Measurements from ENCODE around the gene WNT7A. TPM values are rescaled to one million over a fixed set of nuclear protein-coding genes. Genes with fewer than 3 reads are reported as not detected.
"Not testable (repeated sequence)": the region's sequence is repeated elsewhere in the genome, so short reads cannot be mapped to it uniquely, and the experiment has no call there.

Gene WNT7A
- polyA plus RNA-seq, 1 donor from 2014 or later: 0.23 TPM

- no peak overlapping the region for H3K4me3 Mint-ChIP-seq
- peaks cover 0 to 4% (median 0%) of the 10 kb centered on the region in 3 donors for H3K9me3 Mint-ChIP-seq
- H3K36me3 Mint-ChIP-seq: no peaks in the 10 kb centered on the region
- H3K27me3 Mint-ChIP-seq: peaks cover 15% of the 10 kb centered on the region
- no peak overlapping the region for H3K27ac Mint-ChIP-seq
- H3K4me1 Mint-ChIP-seq: peaks cover 0 to 1% (median 0%) of the 10 kb centered on the region in 3 donors
Measured at GRCh38 chr3:13865106-13865505, 14.8 kb downstream of the WNT7A start.

GRCh38 chr3:13863965-13864595 lies 15.8 kb downstream of the WNT7A start:
- Mint-ChIP-seq H3K4me3 (no peak overlapping the region), H3K9me3 (no peaks in the 10 kb centered on the region), H3K27me3 (peaks cover 15% of the 10 kb centered on the region), H3K27ac (no peak overlapping the region), H3K4me1 (peaks cover 0 to 1% (median 0%) of the 10 kb centered on the region in 3 donors), H3K36me3 (no peaks in the 10 kb centered on the region)

- no peak overlapping the region for H3K4me3 Mint-ChIP-seq
- no peaks in the 10 kb centered on the region for H3K9me3 Mint-ChIP-seq
- H3K36me3 Mint-ChIP-seq: no peaks in the 10 kb centered on the region
- H3K4me1 Mint-ChIP-seq: peaks cover 0 to 1% (median 0%) of the 10 kb centered on the region in 3 donors
- H3K27me3 Mint-ChIP-seq: peaks cover 19% of the 10 kb centered on the region
- H3K27ac Mint-ChIP-seq: no peak overlapping the region
Measured at GRCh38 chr3:13863382-13863952, 16.4 kb downstream of the WNT7A start.

GRCh38 chr3:13861461-13861860 lies 18.4 kb downstream of the WNT7A start:
- H3K4me1 Mint-ChIP-seq: no peaks in the 10 kb centered on the region
- no peak overlapping the region for H3K4me3 Mint-ChIP-seq
- no peaks in the 10 kb centered on the region for H3K36me3 Mint-ChIP-seq
- peaks cover 32% of the 10 kb centered on the region for H3K27me3 Mint-ChIP-seq
- H3K27ac Mint-ChIP-seq: no peak overlapping the region
- no peaks in the 10 kb centered on the region for H3K9me3 Mint-ChIP-seq

- H3K4me1 Mint-ChIP-seq: no peaks in the 10 kb centered on the region
- H3K4me3 Mint-ChIP-seq: no peak overlapping the region
- no peaks in the 10 kb centered on the region for H3K9me3 Mint-ChIP-seq
- no peaks in the 10 kb centered on the region for H3K36me3 Mint-ChIP-seq
- peaks cover 34% of the 10 kb centered on the region for H3K27me3 Mint-ChIP-seq
- no peak overlapping the region for H3K27ac Mint-ChIP-seq
Measured at GRCh38 chr3:13860001-13860400, 19.9 kb downstream of the WNT7A start.

GRCh38 chr3:13858768-13859520 lies 20.9 kb downstream of the WNT7A start:
- Mint-ChIP-seq H3K4me1 (peaks cover 0 to under 1% (median 0%) of the 10 kb centered on the region in 3 donors), H3K27ac (no peak overlapping the region), H3K36me3 (no peaks in the 10 kb centered on the region), H3K27me3 (peaks cover 32% of the 10 kb centered on the region), H3K9me3 (no peaks in the 10 kb centered on the region), H3K4me3 (no peak overlapping the region)

GRCh38 chr3:13857702-13858380 lies 22.0 kb downstream of the WNT7A start:
- Mint-ChIP-seq H3K27ac (no peak overlapping the region), H3K27me3 (peaks cover 33% of the 10 kb centered on the region), H3K4me3 (no peak overlapping the region), H3K36me3 (no peaks in the 10 kb centered on the region), H3K4me1 (peaks cover 0 to 1% (median 0%) of the 10 kb centered on the region in 3 donors), H3K9me3 (no peaks in the 10 kb centered on the region)

- H3K27me3 Mint-ChIP-seq: peaks cover 31% of the 10 kb centered on the region
- H3K4me1 Mint-ChIP-seq, H3K9me3 Mint-ChIP-seq, H3K27ac Mint-ChIP-seq, H3K36me3 Mint-ChIP-seq, H3K4me3 Mint-ChIP-seq: not testable (repeated sequence)
Measured at GRCh38 chr3:13856628-13857027, 23.2 kb downstream of the WNT7A start.

GRCh38 chr3:13856006-13856405 lies 23.9 kb downstream of the WNT7A start:
- no peak overlapping the region for H3K4me3 Mint-ChIP-seq
- peaks cover under 1% of the 10 kb centered on the region for H3K36me3 Mint-ChIP-seq
- H3K27ac Mint-ChIP-seq: no peak overlapping the region
- peaks cover 0 to 1% (median 0%) of the 10 kb centered on the region in 3 donors for H3K4me1 Mint-ChIP-seq
- H3K27me3 Mint-ChIP-seq: peaks cover 31% of the 10 kb centered on the region
- H3K9me3 Mint-ChIP-seq: peaks cover 0 to 3% (median 0%) of the 10 kb centered on the region in 3 donors

- Mint-ChIP-seq H3K9me3 (peaks cover 0 to 5% (median under 1%) of the 10 kb centered on the region in 3 donors), H3K27me3 (peaks cover 28% of the 10 kb centered on the region), H3K27ac (no peak overlapping the region), H3K4me1 (peaks cover 0 to 1% (median 0%) of the 10 kb centered on the region in 3 donors), H3K4me3 (no peak overlapping the region), H3K36me3 (peaks cover 2% of the 10 kb centered on the region)
Measured at GRCh38 chr3:13854492-13854891, 25.4 kb downstream of the WNT7A start.

- Mint-ChIP-seq H3K36me3 (peaks cover 2% of the 10 kb centered on the region), H3K27ac (no peak overlapping the region), H3K4me1 (peaks cover 0 to 1% (median 0%) of the 10 kb centered on the region in 3 donors), H3K9me3 (peaks cover 0 to 5% (median 2%) of the 10 kb centered on the region in 3 donors), H3K27me3 (peaks cover 28% of the 10 kb centered on the region), H3K4me3 (no peak overlapping the region)
Measured at GRCh38 chr3:13853978-13854296, 25.9 kb downstream of the WNT7A start.

- H3K36me3 Mint-ChIP-seq: peaks cover 2% of the 10 kb centered on the region
- H3K27me3 Mint-ChIP-seq: peaks cover 24% of the 10 kb centered on the region
- no peak overlapping the region for H3K27ac Mint-ChIP-seq
- peaks cover 0 to 5% (median 2%) of the 10 kb centered on the region in 3 donors for H3K9me3 Mint-ChIP-seq
- no peak overlapping the region for H3K4me3 Mint-ChIP-seq
- peaks cover 0 to 1% (median 0%) of the 10 kb centered on the region in 3 donors for H3K4me1 Mint-ChIP-seq
Measured at GRCh38 chr3:13853256-13853977, 26.5 kb downstream of the WNT7A start.

- peaks cover 0 to 5% (median 2%) of the 10 kb centered on the region in 3 donors for H3K9me3 Mint-ChIP-seq
- H3K36me3 Mint-ChIP-seq: peaks cover 2% of the 10 kb centered on the region
- peaks cover 23% of the 10 kb centered on the region for H3K27me3 Mint-ChIP-seq
- H3K4me1 Mint-ChIP-seq: peaks cover 0 to 1% (median 0%) of the 10 kb centered on the region in 3 donors
- no peak overlapping the region for H3K4me3 Mint-ChIP-seq
- H3K27ac Mint-ChIP-seq: no peak overlapping the region
Measured at GRCh38 chr3:13852638-13853009, 27.2 kb downstream of the WNT7A start.

GRCh38 chr3:13851997-13852637 lies 27.8 kb downstream of the WNT7A start:
- H3K27ac Mint-ChIP-seq: no peak overlapping the region
- peaks cover 2% of the 10 kb centered on the region for H3K36me3 Mint-ChIP-seq
- H3K4me3 Mint-ChIP-seq: no peak overlapping the region
- H3K27me3 Mint-ChIP-seq: peaks cover 18% of the 10 kb centered on the region
- peaks cover 0 to 5% (median 2%) of the 10 kb centered on the region in 3 donors for H3K9me3 Mint-ChIP-seq
- H3K4me1 Mint-ChIP-seq: peaks cover 0 to 1% (median 0%) of the 10 kb centered on the region in 3 donors

Data from IgD-negative memory B cell (primary cell).